Activated T-cell treated with anti-CD3 and anti-CD28 coated beads, Interleukin-2, amount 50 U/mL, for 72 hours (primary cell): ENCODE data around the gene RAB11FIP5. TPM values are rescaled to one million over a fixed set of nuclear protein-coding genes. Genes with fewer than 3 reads are reported as not detected.
"Not testable (repeated sequence)": the region's sequence is repeated elsewhere in the genome, so short reads cannot be mapped to it uniquely, and the experiment has no call there.

Experiments
- ATAC-seq, 2 donors: fragments of 150-1000 bp; cut with Tn5 transposase; replicated peaks in 1 of 2; 2 replicates each; pipeline ENCODE4 v1.10.0; 2021; ENCODE audit warnings: moderate library complexity in 2 of 2, mild to moderate bottlenecking in 1 of 2
- DNase-seq, 2 donors: peaks; one replicate each; pipeline ENCODE4 v3.0.0; 2021 to 2022; ENCODE audit warnings: mixed read lengths in 1 of 2
- H3K27ac Mint-ChIP-seq: one replicate; pipeline ENCODE4 v1.8.0; 2022; ENCODE audit warnings: mild to moderate bottlenecking, moderate library complexity, mixed read lengths
- H3K27me3 Mint-ChIP-seq: one replicate; pipeline ENCODE4 v1.8.0; 2022; ENCODE audit warnings: low read depth, mixed read lengths
- H3K36me3 Mint-ChIP-seq, 2 donors: one replicate each; pipeline ENCODE4 v1.8.0; 2022; ENCODE audit warnings: mixed read lengths in 2 of 2, mild to moderate bottlenecking in 1 of 2; ENCODE audit not compliant: insufficient read depth in 2 of 2
- H3K4me1 Mint-ChIP-seq: one replicate; pipeline ENCODE4 v1.8.0; 2022; ENCODE audit warnings: low read depth, mixed read lengths
- H3K4me3 Mint-ChIP-seq, 2 donors: one replicate each; pipeline ENCODE4 v1.8.0; 2022; ENCODE audit warnings: mild to moderate bottlenecking in 2 of 2, mixed read lengths in 2 of 2, moderate library complexity in 2 of 2
- H3K9me3 Mint-ChIP-seq, 2 donors: one replicate each; pipeline ENCODE4 v1.8.0; 2022; ENCODE audit warnings: mixed read lengths in 2 of 2
- total RNA-seq, 2 donors: library from RNA; stranded (reverse); gene quantifications; one replicate each; pipeline ENCODE4 v1.2.3, GENCODE V29; 2022

The RAB11FIP5 gene
- total RNA-seq, 2 donors from 2014 or later: 6.6 to 9.8 TPM

GRCh38 chr2:73105511-73105971 lies 7.2 kb downstream of the RAB11FIP5 start:
- Mint-ChIP-seq H3K27ac (no peak overlapping the region), H3K36me3 (no peaks in the 10 kb centered on the region), H3K4me1 (peaks cover 14% of the 10 kb centered on the region), H3K4me3 (no peak overlapping the region), H3K9me3 (no peaks in the 10 kb centered on the region), H3K27me3 (no peaks in the 10 kb centered on the region)
- ATAC-seq (no peak), DNase-seq (no peak)

- ATAC-seq (no peak), DNase-seq (no peak)
- Mint-ChIP-seq H3K27ac (no peak overlapping the region), H3K9me3 (no peaks in the 10 kb centered on the region), H3K36me3 (no peaks in the 10 kb centered on the region), H3K27me3 (no peaks in the 10 kb centered on the region), H3K4me1 (peaks cover 8% of the 10 kb centered on the region), H3K4me3 (no peak overlapping the region)
Observed at GRCh38 chr2:73104933-73105332, 7.8 kb downstream of the RAB11FIP5 start.

DNA sequence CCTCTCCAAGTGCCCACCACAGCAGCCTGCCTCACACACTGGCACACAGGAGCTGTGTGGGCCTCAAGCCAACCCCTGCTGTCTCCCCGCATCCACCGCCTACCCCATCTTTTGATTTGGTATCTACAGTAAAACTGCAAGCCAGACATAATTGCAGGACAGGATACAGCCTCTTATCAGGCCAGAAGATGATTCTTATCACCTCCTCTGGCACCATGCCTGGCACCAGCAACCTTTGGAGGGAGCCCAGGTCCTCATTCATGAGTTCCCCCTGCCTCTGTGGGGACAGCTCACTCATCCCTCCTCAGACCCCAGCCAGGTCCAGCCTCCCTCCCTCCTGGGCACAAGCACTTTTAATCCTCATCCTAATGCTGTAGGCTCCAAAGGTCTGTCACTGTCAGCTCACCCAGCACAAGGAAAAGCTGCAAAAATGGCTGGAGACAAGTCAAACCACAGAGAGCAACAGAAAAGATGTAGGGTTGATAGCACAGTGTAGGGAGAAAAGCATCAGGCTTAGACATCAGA lies 9.7 kb downstream of the RAB11FIP5 start:
- no peak for DNase-seq
- H3K36me3 Mint-ChIP-seq: no peaks in the 10 kb centered on the region
- peak in 1 of 2 donors; percentile 9 for ATAC-seq
- H3K27ac Mint-ChIP-seq: no peak overlapping the region
- H3K4me1 Mint-ChIP-seq: peaks cover 8% of the 10 kb centered on the region
- no peak overlapping the region for H3K4me3 Mint-ChIP-seq
- no peaks in the 10 kb centered on the region for H3K27me3 Mint-ChIP-seq
- no peaks in the 10 kb centered on the region for H3K9me3 Mint-ChIP-seq

DNA sequence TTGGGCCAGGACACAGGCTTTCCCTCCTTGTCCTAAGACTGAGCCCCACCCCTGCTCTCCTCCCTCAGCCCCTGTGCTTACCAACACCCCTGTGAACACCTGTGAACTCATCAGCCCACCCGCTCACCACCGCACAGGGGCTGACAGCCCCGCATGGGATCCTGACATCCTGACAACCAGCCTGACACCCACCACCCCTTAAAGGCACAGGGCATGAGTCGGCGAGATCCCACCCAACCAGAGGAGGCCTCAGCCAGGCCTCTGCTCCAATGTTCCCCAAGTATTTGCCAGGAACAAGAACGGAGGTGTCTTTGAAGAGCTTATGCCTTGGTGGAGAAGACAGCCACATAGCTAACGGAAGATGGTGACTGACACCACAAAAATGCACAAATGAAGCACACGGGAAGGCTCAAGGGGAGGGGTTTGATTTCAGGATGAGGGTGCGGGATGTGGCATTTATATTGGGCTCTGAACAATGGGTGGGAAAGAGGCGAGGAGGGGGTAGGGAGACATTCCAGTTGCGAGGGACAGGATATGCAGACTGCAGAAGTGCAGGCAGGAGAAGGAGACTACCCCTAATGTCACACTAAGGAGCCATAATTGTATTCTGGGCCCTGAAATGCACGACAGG lies 11.0 kb downstream of the RAB11FIP5 start:
- peaks cover 1% of the 10 kb centered on the region for H3K4me1 Mint-ChIP-seq
- no peak overlapping the region for H3K27ac Mint-ChIP-seq

DNA sequence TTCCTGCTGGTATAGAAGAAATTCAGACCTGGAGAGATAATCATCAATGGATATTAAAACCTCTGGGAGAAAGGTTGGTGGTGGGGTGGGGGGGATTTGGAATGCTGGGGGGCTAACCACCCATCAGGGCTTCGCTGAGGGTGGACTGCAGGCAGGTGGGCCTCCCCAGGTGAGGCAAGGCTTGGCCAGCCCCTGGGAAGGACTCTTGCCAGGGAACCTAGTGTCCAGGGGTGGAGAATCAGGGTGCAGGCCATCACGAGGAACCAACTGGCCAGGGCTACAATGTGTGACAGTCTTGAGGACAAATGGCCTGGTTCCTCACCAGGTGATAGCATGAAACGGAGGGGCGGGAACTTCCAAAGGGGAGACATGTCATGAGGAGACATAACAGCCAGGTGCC lies 11.8 kb downstream of the RAB11FIP5 start:
- H3K27me3 Mint-ChIP-seq: no peaks in the 10 kb centered on the region
- ATAC-seq: no peak
- no peak overlapping the region for H3K4me3 Mint-ChIP-seq
- no peaks in the 10 kb centered on the region for H3K9me3 Mint-ChIP-seq
- DNase-seq: no peak
- H3K4me1 Mint-ChIP-seq: no peaks in the 10 kb centered on the region
- H3K36me3 Mint-ChIP-seq: no peaks in the 10 kb centered on the region
- H3K27ac Mint-ChIP-seq: no peak overlapping the region

More for the DNA sequence above, 11.0 kb downstream of the RAB11FIP5 start:
- no peak for ATAC-seq
- no peak overlapping the region for H3K4me3 Mint-ChIP-seq
- H3K27me3 Mint-ChIP-seq: no peaks in the 10 kb centered on the region
- H3K36me3 Mint-ChIP-seq: no peaks in the 10 kb centered on the region
- no peak for DNase-seq
- no peaks in the 10 kb centered on the region for H3K9me3 Mint-ChIP-seq

DNA sequence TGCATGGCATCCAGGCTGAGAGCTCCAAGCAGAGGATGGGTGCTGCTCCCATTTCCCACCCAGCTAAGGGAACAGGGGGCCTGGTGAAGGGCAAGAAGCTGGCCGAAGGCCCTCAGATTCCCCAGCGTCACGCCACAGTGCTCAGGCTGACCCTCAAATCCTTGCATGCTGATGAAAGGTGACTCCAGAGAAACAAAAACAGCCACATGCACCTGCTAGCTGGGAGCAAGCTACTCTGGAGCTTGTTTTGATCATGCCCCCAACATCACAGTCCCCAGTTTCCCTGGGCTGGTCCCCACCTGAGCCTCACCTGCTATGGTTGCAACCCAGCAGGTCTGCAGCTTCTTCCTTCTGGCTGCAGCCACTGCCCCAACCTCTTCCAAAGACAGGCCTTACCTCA lies 13.3 kb downstream of the RAB11FIP5 start:
- Mint-ChIP-seq H3K9me3 (no peaks in the 10 kb centered on the region), H3K27ac (no peak overlapping the region), H3K36me3 (no peaks in the 10 kb centered on the region), H3K27me3 (no peaks in the 10 kb centered on the region), H3K4me1 (no peaks in the 10 kb centered on the region), H3K4me3 (no peak overlapping the region)
- no peak for DNase-seq
- ATAC-seq: no peak

DNA sequence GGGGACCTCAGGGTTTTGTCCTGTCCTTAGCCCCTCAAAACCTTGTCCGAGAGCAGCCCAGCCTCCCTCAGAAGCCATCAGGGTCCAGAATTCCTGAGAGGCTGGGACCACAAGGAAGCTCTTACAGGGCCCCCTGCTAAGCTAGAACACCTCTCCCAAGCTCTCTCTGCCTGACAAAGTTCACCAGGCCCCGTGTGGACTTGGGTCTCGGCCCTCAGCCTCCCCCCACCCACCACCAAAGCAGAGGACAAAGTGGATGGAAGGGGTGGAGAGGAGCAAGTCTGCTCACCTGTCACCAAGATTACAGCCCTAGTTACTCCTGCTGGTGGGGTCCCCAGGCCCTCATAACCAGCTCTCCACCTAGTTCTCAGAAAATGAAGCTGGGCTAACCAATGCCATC lies 16.8 kb downstream of the RAB11FIP5 start:
- Mint-ChIP-seq H3K9me3 (no peaks in the 10 kb centered on the region), H3K36me3 (no peaks in the 10 kb centered on the region), H3K4me1 (no peaks in the 10 kb centered on the region), H3K4me3 (no peak overlapping the region), H3K27ac (no peak overlapping the region), H3K27me3 (no peaks in the 10 kb centered on the region)
- no peak for ATAC-seq
- DNase-seq: no peak

DNA sequence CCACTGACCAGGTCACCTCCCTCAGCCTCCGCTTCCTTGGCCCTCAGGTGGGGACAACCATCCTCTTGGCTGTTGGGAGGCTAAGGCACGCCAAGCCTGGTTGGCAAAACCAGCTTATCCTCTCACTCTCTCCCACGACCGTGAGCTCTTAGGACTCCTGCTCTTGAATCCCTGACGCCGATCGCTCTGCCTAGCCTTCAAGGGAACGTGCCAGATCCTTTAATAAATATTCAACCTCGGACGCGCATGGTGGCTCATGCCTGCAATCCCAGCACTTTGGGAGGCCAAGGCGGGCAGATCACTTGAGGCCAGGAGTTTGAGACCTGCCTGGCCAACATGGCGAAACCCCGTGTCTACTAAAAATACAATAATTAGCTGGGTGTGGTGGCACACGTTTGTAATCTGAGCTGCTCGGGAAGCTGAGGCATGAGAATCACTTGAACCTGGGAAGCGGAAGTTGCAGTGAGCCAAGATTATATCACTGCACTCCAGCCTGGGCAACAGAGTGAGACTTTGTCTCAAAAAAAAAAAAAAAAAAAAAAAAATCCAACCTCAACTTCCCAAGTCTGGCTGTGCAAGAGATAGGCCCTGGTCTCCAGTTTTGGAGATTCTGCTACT lies 19.0 kb downstream of the RAB11FIP5 start:
- not testable (repeated sequence) for H3K27me3 Mint-ChIP-seq, H3K36me3 Mint-ChIP-seq, H3K4me3 Mint-ChIP-seq, DNase-seq, H3K4me1 Mint-ChIP-seq, H3K27ac Mint-ChIP-seq, ATAC-seq, H3K9me3 Mint-ChIP-seq

DNA sequence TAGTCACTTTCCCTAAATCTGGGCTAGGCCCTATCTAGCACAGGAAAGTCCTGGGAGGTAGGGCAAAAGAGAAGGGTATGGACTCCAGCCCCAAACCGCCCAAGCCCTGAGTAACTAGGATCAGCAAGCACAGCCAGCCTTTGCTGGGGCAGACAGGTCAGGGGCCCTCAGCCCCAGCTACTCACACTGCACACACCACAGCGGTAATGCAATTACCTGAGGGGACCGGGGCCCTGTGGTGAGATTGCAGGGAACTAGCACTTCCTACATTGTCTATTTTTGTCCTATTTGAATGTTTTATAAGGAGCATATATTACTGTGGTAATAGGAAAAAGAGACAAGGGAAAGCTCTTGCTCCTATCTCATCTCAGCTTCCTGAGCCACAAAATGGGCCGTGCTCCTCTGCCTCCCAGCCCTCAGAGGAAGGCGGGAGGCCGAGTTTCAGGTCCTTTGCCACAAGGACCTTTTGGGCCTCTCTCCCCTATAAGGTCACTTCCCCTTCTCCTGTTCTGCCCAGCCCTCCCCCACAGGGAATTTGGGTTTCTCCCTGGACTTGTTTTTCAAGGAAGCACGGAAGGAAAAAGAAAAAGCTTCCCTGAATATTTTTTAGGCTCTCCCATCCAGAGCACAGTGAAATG lies 20.5 kb downstream of the RAB11FIP5 start:
- no peaks in the 10 kb centered on the region for H3K4me1 Mint-ChIP-seq
- H3K27ac Mint-ChIP-seq: no peak overlapping the region

DNA sequence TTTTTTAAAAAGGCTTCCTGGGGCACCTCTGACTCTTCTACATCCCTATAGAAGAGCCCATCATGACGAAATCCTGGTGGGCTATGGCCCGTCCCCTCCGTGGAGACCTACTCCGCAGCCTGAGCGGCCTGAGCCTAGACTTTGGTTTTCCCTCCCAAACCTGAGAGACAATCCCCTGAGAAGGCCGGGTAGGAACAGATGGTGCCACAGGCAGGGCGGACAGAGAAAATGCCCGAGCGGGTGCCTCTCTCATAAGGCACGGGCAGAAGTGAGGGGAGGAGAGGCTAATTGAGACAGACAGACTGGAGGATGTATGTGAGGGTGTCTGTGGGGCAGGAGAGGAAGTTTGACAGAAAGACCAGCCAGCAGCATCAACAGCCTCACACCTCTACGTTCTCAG lies 21.1 kb downstream of the RAB11FIP5 start:
- Mint-ChIP-seq H3K36me3 (no peaks in the 10 kb centered on the region), H3K4me1 (no peaks in the 10 kb centered on the region), H3K27ac (no peak overlapping the region), H3K27me3 (no peaks in the 10 kb centered on the region), H3K9me3 (no peaks in the 10 kb centered on the region), H3K4me3 (no peak overlapping the region)
- DNase-seq (no peak), ATAC-seq (no peak)

More for the DNA sequence above, 20.5 kb downstream of the RAB11FIP5 start:
- no peaks in the 10 kb centered on the region for H3K27me3 Mint-ChIP-seq
- no peaks in the 10 kb centered on the region for H3K9me3 Mint-ChIP-seq
- no peaks in the 10 kb centered on the region for H3K36me3 Mint-ChIP-seq
- DNase-seq (no peak), ATAC-seq (no peak)
- no peak overlapping the region for H3K4me3 Mint-ChIP-seq

DNA sequence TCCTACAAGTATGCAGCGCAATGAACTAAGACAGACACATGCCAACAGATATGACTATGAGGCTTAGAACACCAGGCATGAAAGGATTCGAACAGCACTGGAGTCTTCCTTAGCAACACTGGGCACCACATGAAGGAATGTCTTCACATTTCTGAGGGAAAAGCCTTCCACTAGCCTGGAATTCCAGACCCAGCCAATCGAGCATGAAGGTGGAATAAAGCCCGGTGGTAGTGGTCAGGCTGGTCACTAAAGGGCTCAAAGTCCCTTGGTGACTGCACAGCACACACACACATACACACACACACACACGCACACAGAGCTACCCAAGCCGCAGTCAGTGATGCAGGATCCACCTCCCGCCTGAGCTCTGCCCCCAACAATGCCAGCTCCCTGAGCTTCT lies 21.6 kb downstream of the RAB11FIP5 start:
- Mint-ChIP-seq H3K9me3 (no peaks in the 10 kb centered on the region), H3K27ac (no peak overlapping the region), H3K4me1 (no peaks in the 10 kb centered on the region), H3K36me3 (no peaks in the 10 kb centered on the region), H3K4me3 (no peak overlapping the region), H3K27me3 (no peaks in the 10 kb centered on the region)
- no peak for ATAC-seq
- DNase-seq: no peak

GRCh38 chr2:73089270-73090030 lies 23.3 kb downstream of the RAB11FIP5 start:
- Mint-ChIP-seq H3K27me3 (no peaks in the 10 kb centered on the region), H3K27ac (no peak overlapping the region), H3K9me3 (no peaks in the 10 kb centered on the region), H3K4me3 (no peak overlapping the region), H3K4me1 (no peaks in the 10 kb centered on the region), H3K36me3 (no peaks in the 10 kb centered on the region)
- DNase-seq: no peak
- no peak for ATAC-seq

- H3K4me3 Mint-ChIP-seq: no peak overlapping the region
- no peaks in the 10 kb centered on the region for H3K9me3 Mint-ChIP-seq
- no peak overlapping the region for H3K27ac Mint-ChIP-seq
Observed at GRCh38 chr2:73088703-73089102, 24.0 kb downstream of the RAB11FIP5 start.

More at GRCh38 chr2:73088703-73089102, 24.0 kb downstream of the RAB11FIP5 start:
- H3K4me1 Mint-ChIP-seq: no peaks in the 10 kb centered on the region
- no peak for DNase-seq
- no peaks in the 10 kb centered on the region for H3K36me3 Mint-ChIP-seq
- no peak for ATAC-seq
- H3K27me3 Mint-ChIP-seq: no peaks in the 10 kb centered on the region
